Subcutaneous preadipocyte (primary cell): Measurements from ENCODE around the gene PLRG1. TPM values are rescaled to one million over a fixed set of nuclear protein-coding genes. Genes with fewer than 3 reads are reported as not detected.

Source experiments
- small RNA-seq: library from RNA; depleted of rRNA; stranded (forward); fragments of <200 nt; gene quantifications from one replicate; pipeline ENCODE3, GENCODE V24; 2012
- total RNA-seq: library from RNA; depleted of rRNA; stranded (reverse); fragments of >200 nt; gene quantifications from 2 replicates; pipeline ENCODE4 v1.2.3, GENCODE V29; 2012

The PLRG1 gene
- 60.3 and 69.0 TPM in 2 replicates for total RNA-seq

DNA sequence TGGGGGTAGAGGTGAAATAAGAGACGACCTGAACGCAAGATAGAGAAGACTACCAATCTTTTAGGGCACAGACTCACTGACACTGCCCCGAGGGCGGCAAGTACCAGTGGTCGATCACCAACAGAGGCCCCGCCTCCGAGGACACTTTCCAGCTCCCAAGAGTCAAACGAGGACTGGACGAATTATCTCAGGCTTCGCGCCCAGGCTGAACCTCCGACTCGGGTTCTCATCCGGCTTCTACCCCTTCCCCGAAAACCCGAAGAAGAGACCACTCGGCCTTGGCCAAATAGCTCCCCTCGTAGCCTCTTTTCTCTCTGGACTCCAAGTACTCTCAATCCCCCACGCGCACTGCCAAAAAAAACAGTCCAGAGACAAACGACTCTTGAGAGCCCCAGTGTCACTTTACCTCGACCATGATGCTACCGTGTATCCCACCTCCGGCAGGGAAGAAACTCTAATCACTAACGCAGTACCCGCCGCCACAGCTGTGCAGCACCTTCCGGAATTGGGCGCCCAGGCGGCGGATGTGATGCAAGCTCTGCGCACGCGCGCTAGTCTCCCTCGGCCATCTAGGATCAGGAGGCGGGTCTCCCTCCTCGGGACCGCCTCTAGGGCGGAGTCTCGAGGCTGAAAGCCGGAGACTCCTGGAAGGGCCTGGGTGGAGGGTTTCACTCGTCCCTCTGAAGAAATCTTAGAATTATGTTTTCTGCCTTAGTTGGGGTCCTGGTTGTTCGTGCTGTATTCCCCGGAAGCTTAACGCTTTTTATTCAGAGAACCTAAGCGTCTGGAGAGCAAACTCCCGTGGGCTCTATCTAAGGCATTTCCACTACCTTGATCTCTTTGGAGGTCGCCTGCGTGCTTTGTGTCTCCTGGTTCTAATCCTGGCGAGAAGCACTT, at the start of gene PLRG1:
TSS of gene PLRG1 (minus strand) at position 507 of the 897 bp plus-strand sequence. CDS start at position 415, 92 bp downstream.

GRCh38 chr4:154590329-154591006, 40.3 kb upstream of the PLRG1 start, which contains the start of gene FGA:
TSS of gene FGA (minus strand) at chr4:154590742. CDS start at chr4:154590687, 55 bp downstream.

GRCh38 chr4:154562697-154563254, 12.6 kb upstream of the PLRG1 start, which contains the start of gene FGB:
TSS of gene FGB (plus strand) at chr4:154563011. CDS start at chr4:154563019, 8 bp downstream.

GRCh38 chr4:154491341-154492271, 58.6 kb downstream of the PLRG1 start, which contains the start of gene DCHS2:
TSS of gene DCHS2 (minus strand) at chr4:154491799. CDS start at chr4:154491355, 444 bp downstream.

Small RNAs within 50 kb of the gene (small RNA-seq; reads per million reads assigned to genes)
- not detected for gene RNU6-1285P

Other genes starting within 250 kb of the PLRG1 start
- not detected in 2 replicates for gene DCHS2, start 58.6 kb downstream of the PLRG1 start, total RNA-seq
- gene FGB, start 12.6 kb upstream of the PLRG1 start, total RNA-seq = not detected in 2 replicates
- not detected in 2 replicates for gene FGA, start 40.3 kb upstream of the PLRG1 start, total RNA-seq
- not detected in 2 replicates for gene FGG, start 62.3 kb upstream of the PLRG1 start, total RNA-seq
- not detected in 2 replicates for gene LRAT, start 193.6 kb upstream of the PLRG1 start, total RNA-seq
- gene RBM46, start 230.9 kb upstream of the PLRG1 start, total RNA-seq = 0.59 TPM in 1 of 2 replicates, not detected in the other